Type B pancreatic cell (in vitro differentiated cells): ENCODE results near the gene SOCS7. TPM values are rescaled to one million over a fixed set of nuclear protein-coding genes. Genes with fewer than 3 reads are reported as not detected.

Experiments
- DNase-seq: peaks from one replicate; pipeline ENCODE4 v3.0.0; 2021; ENCODE audit warnings: mixed read lengths; ENCODE audit not compliant: unreplicated experiment; ENCODE audit errors: extremely low spot score
- H3K27ac Mint-ChIP-seq: 2 replicates; pipeline ENCODE4 v1.8.0; 2021; ENCODE audit warnings: mild to moderate bottlenecking, mixed read lengths
- H3K27me3 Mint-ChIP-seq: 2 replicates; pipeline ENCODE4 v1.8.0; 2021; ENCODE audit warnings: mixed read lengths
- H3K36me3 Mint-ChIP-seq: 2 replicates; pipeline ENCODE4 v1.8.0; 2021; ENCODE audit warnings: mixed read lengths
- H3K4me1 Mint-ChIP-seq: one replicate; pipeline ENCODE4 v1.8.0; 2021; ENCODE audit warnings: mixed read lengths; ENCODE audit not compliant: unreplicated experiment
- H3K4me3 Mint-ChIP-seq: 2 replicates; pipeline ENCODE4 v1.8.0; 2021; ENCODE audit warnings: mild to moderate bottlenecking, mixed read lengths
- H3K9me3 Mint-ChIP-seq: 2 replicates; pipeline ENCODE4 v1.8.0; 2021; ENCODE audit warnings: mixed read lengths
- CTCF ChIP-seq: fragments of 200-600 bp; sonication (generic); conservative IDR thresholded peaks from 2 replicates; pipeline ENCODE4 v1.5.0; 2021; ENCODE audit warnings: antibody characterized with exemption, mild to moderate bottlenecking
- long read RNA-seq: library from polyadenylated mRNA; unstranded; transcript quantifications from one replicate; pipeline ENCODE4 v2.0.0, GENCODE V29; 2020
- total RNA-seq: library from RNA; stranded (reverse); gene quantifications from 2 replicates; pipeline ENCODE4 v1.2.1, GENCODE V29; 2021; ENCODE audit warnings: low replicate concordance

Gene SOCS7
- total RNA-seq = 25.8 and 33.0 TPM in 2 replicates
- long read RNA-seq, partial matches to known transcripts = 0 of 11 reads
- long read RNA-seq, other reads (novel, unspliced or antisense) = 11 of 11 reads

- peak within 1 kb of the TSS; percentile 90 for H3K4me3 Mint-ChIP-seq
- DNase-seq = peak; percentile 95
- H3K27me3 Mint-ChIP-seq = no peaks in the 10 kb centered on the region
- H3K36me3 Mint-ChIP-seq = peaks cover 10% of the 10 kb centered on the region
- TF ChIP-seq CTCF = no peak
- H3K4me1 Mint-ChIP-seq = peaks cover 30% of the 10 kb centered on the region
- H3K9me3 Mint-ChIP-seq = no peaks in the 10 kb centered on the region
- H3K27ac Mint-ChIP-seq = peak within 1 kb of the TSS; percentile 94
Observed at GRCh38 chr17:38351412-38352222, at the start of gene SOCS7. Gene SOCS7 (plus strand): TSS chr17:38351844. CDS start chr17:38352053, 209 bp downstream.

- H3K4me1 Mint-ChIP-seq = no peaks in the 10 kb centered on the region
- no peak overlapping the region for H3K27ac Mint-ChIP-seq
- H3K4me3 Mint-ChIP-seq = no peak overlapping the region
- no peak for TF ChIP-seq CTCF
- no peaks in the 10 kb centered on the region for H3K9me3 Mint-ChIP-seq
- H3K27me3 Mint-ChIP-seq = no peaks in the 10 kb centered on the region
- peaks cover 26% of the 10 kb centered on the region for H3K36me3 Mint-ChIP-seq
- no peak for DNase-seq
Observed at GRCh38 chr17:38315497-38315896, 36.1 kb upstream of the SOCS7 start.

GRCh38 chr17:38317081-38317480, 34.6 kb upstream of the SOCS7 start:
- no peak overlapping the region for H3K27ac Mint-ChIP-seq
- TF ChIP-seq CTCF = no peak
- DNase-seq = no peak
- peaks cover 33% of the 10 kb centered on the region for H3K36me3 Mint-ChIP-seq
- no peaks in the 10 kb centered on the region for H3K9me3 Mint-ChIP-seq
- H3K4me1 Mint-ChIP-seq = no peaks in the 10 kb centered on the region
- H3K4me3 Mint-ChIP-seq = no peak overlapping the region
- H3K27me3 Mint-ChIP-seq = no peaks in the 10 kb centered on the region

GRCh38 chr17:38320482-38320881, 31.2 kb upstream of the SOCS7 start:
- H3K9me3 Mint-ChIP-seq = no peaks in the 10 kb centered on the region
- TF ChIP-seq CTCF = no peak
- peak overlapping the region; percentile 91 for H3K27ac Mint-ChIP-seq
- peaks cover 12% of the 10 kb centered on the region for H3K4me1 Mint-ChIP-seq
- DNase-seq = no peak
- H3K36me3 Mint-ChIP-seq = peaks cover 27% of the 10 kb centered on the region
- no peaks in the 10 kb centered on the region for H3K27me3 Mint-ChIP-seq
- H3K4me3 Mint-ChIP-seq = peak overlapping the region; percentile 13

GRCh38 chr17:38322156-38322779, 29.4 kb upstream of the SOCS7 start:
- peak; percentile 83 for TF ChIP-seq CTCF
- Mint-ChIP-seq H3K4me3 (no peak overlapping the region), H3K36me3 (peaks cover 19% of the 10 kb centered on the region), H3K27ac (no peak overlapping the region), H3K4me1 (peaks cover 13% of the 10 kb centered on the region), H3K27me3 (no peaks in the 10 kb centered on the region), H3K9me3 (no peaks in the 10 kb centered on the region)
- peak; percentile 75 for DNase-seq
